Hepatocyte (in vitro differentiated cells): ENCODE data around the gene NAIP. TPM values are rescaled to one million over a fixed set of nuclear protein-coding genes. Genes with fewer than 3 reads are reported as not detected.
"Not testable (repeated sequence)": the region's sequence is repeated elsewhere in the genome, so short reads cannot be mapped to it uniquely, and the experiment has no call there.

Experiments used
- DNase-seq: peaks from one replicate; pipeline ENCODE4 v3.0.0-alpha.2; 2016; ENCODE audit warnings: low spot score
- H2AFZ ChIP-seq: fragments of 200-600 bp; sonication (generic); 2 replicates; pipeline ENCODE4 v1.6.0; 2016; ENCODE audit warnings: antibody characterized with exemption, mild to moderate bottlenecking
- H3K27ac ChIP-seq: fragments of 200-600 bp; sonication (generic); 2 replicates; pipeline ENCODE4 v1.5.1; 2016; ENCODE audit warnings: mild to moderate bottlenecking
- H3K27me3 ChIP-seq: fragments of 200-600 bp; sonication (generic); 2 replicates; pipeline ENCODE4 v1.6.1; 2016
- H3K36me3 ChIP-seq: fragments of 200-600 bp; sonication (generic); replicated peaks from 2 replicates; pipeline ENCODE4 v1.5.1; 2016; ENCODE audit warnings: low read depth; ENCODE audit not compliant: insufficient read depth
- H3K4me1 ChIP-seq: fragments of 200-600 bp; sonication (generic); 2 replicates; pipeline ENCODE4 v1.5.1; 2016; ENCODE audit warnings: mild to moderate bottlenecking, moderate library complexity; ENCODE audit not compliant: insufficient read depth
- H3K4me2 ChIP-seq: fragments of 200-600 bp; sonication (generic); 2 replicates; pipeline ENCODE4 v1.6.0; 2016
- H3K4me3 ChIP-seq: fragments of 200-600 bp; sonication (generic); 2 replicates; pipeline ENCODE4 v1.5.1; 2016; ENCODE audit warnings: mild to moderate bottlenecking
- H3K79me2 ChIP-seq: fragments of 200-600 bp; sonication (generic); 2 replicates; pipeline ENCODE4 v1.6.0; 2017; ENCODE audit warnings: mild to moderate bottlenecking
- H3K9me2 ChIP-seq: fragments of 200-600 bp; sonication (generic); replicated peaks from 2 replicates; pipeline ENCODE4 v1.6.0; 2017; ENCODE audit warnings: mild to moderate bottlenecking; ENCODE audit not compliant: insufficient read depth
- H3K9me3 ChIP-seq: fragments of 200-600 bp; sonication (generic); 2 replicates; pipeline ENCODE4 v1.5.1; 2016; ENCODE audit warnings: low read depth, mild to moderate bottlenecking
- H4K20me1 ChIP-seq: fragments of 200-600 bp; sonication (generic); 2 replicates; pipeline ENCODE4 v1.6.0; 2016; ENCODE audit warnings: mild to moderate bottlenecking; ENCODE audit not compliant: insufficient read depth, poor library complexity, severe bottlenecking
- WGBS: methylation state at CpG from one replicate; pipeline ENCODE4 v1.1.6; 2016; ENCODE audit warnings: low lambda C conversion rate; ENCODE audit errors: missing lambda C conversion rate; 5-methylcytosine and 5-hydroxymethylcytosine counted together
- polyA plus RNA-seq: library from polyadenylated mRNA; unstranded; fragments of >200 nt; fragmentation: Nextera tagmentation; extraction: Ambion mirVana; gene quantifications from 2 replicates; pipeline ENCODE4 v1.2.1, GENCODE V29; 2016
- total RNA-seq: library from RNA; depleted of rRNA; stranded (reverse); fragments of >200 nt; gene quantifications from 2 replicates; pipeline ENCODE4 v1.2.3, GENCODE V29; 2014

Gene NAIP
- 4.6 and 7.8 TPM in 2 replicates for total RNA-seq
- 5.1 and 7.7 TPM in 2 replicates for polyA plus RNA-seq

GRCh38 chr5:71025289-71025953, at the start of gene NAIP:
NAIP (minus strand) TSS chr5:71025339; CDS start chr5:71012915, 12,424 bp downstream.
- not testable (repeated sequence) for H3K4me2 ChIP-seq, H2AFZ ChIP-seq, H3K27ac ChIP-seq, H3K79me2 ChIP-seq, H3K4me3 ChIP-seq, H3K36me3 ChIP-seq, H3K9me2 ChIP-seq, H3K27me3 ChIP-seq, DNase-seq, H3K9me3 ChIP-seq, H4K20me1 ChIP-seq, H3K4me1 ChIP-seq
- WGBS = 100% methylated on average over 4 of the region's 8 CpGs

- WGBS = no CpG with 5 or more reads among the region's 46 CpGs
- not testable (repeated sequence) for H3K79me2 ChIP-seq
These were observed 42.3 kb upstream of the NAIP start, which contains the start of gene GTF2H2 for GRCh38 chr5:71067262-71067928. GTF2H2 (minus strand) TSS chr5:71067676; CDS start chr5:71062763, 4,913 bp downstream.

GRCh38 chr5:71061322-71061721, 36.2 kb upstream of the NAIP start:
- not testable (repeated sequence) for H3K36me3 ChIP-seq, H3K9me3 ChIP-seq, H3K4me3 ChIP-seq, H3K27ac ChIP-seq, H3K4me1 ChIP-seq, DNase-seq, H3K27me3 ChIP-seq, H3K9me2 ChIP-seq, H3K4me2 ChIP-seq, H2AFZ ChIP-seq, H4K20me1 ChIP-seq, H3K79me2 ChIP-seq
- no CpG with 5 or more reads among the region's 1 CpG for WGBS

More at GRCh38 chr5:71067262-71067928, 42.3 kb upstream of the NAIP start, which contains the start of gene GTF2H2:
- not testable (repeated sequence) for H3K27me3 ChIP-seq, DNase-seq, H3K4me3 ChIP-seq, H3K9me3 ChIP-seq, H3K4me2 ChIP-seq, H4K20me1 ChIP-seq, H3K27ac ChIP-seq, H2AFZ ChIP-seq, H3K9me2 ChIP-seq, H3K4me1 ChIP-seq, H3K36me3 ChIP-seq

GRCh38 chr5:71059426-71059825, 34.3 kb upstream of the NAIP start:
- not testable (repeated sequence) for H3K27ac ChIP-seq, H3K36me3 ChIP-seq, H2AFZ ChIP-seq, H3K4me3 ChIP-seq, H3K9me2 ChIP-seq, DNase-seq, H3K4me2 ChIP-seq, H3K27me3 ChIP-seq, H4K20me1 ChIP-seq, H3K9me3 ChIP-seq, H3K79me2 ChIP-seq, H3K4me1 ChIP-seq
- WGBS = no CpG with 5 or more reads among the region's 3 CpGs

- H2AFZ ChIP-seq, H3K36me3 ChIP-seq, H3K9me2 ChIP-seq, H3K27me3 ChIP-seq, H3K9me3 ChIP-seq, H3K4me2 ChIP-seq, H3K79me2 ChIP-seq, H3K4me1 ChIP-seq, H4K20me1 ChIP-seq, H3K27ac ChIP-seq, H3K4me3 ChIP-seq, DNase-seq: not testable (repeated sequence)
- 50% methylated on average over 2 of the region's 2 CpGs for WGBS
These were observed 19.7 kb upstream of the NAIP start for GRCh38 chr5:71044808-71045207.

- H4K20me1 ChIP-seq, H3K4me1 ChIP-seq, H3K27me3 ChIP-seq, H3K36me3 ChIP-seq, H3K27ac ChIP-seq, H3K79me2 ChIP-seq, DNase-seq, H3K4me2 ChIP-seq, H3K9me3 ChIP-seq, H3K4me3 ChIP-seq, H3K9me2 ChIP-seq, H2AFZ ChIP-seq: not testable (repeated sequence)
- WGBS = no CpG with 5 or more reads among the region's 2 CpGs
These were observed 19.0 kb upstream of the NAIP start for GRCh38 chr5:71044128-71044527.

- WGBS = no CpG with 5 or more reads among the region's 7 CpGs
- H3K27ac ChIP-seq = not testable (repeated sequence)
These were observed 6.1 kb upstream of the NAIP start for GRCh38 chr5:71031046-71031776.

GRCh38 chr5:71020643-71021042, 4.5 kb downstream of the NAIP start:
- H2AFZ ChIP-seq, H3K27me3 ChIP-seq, H3K9me3 ChIP-seq, H3K36me3 ChIP-seq, H3K4me1 ChIP-seq, H3K27ac ChIP-seq, H3K4me3 ChIP-seq, H3K9me2 ChIP-seq, H4K20me1 ChIP-seq, H3K79me2 ChIP-seq, H3K4me2 ChIP-seq, DNase-seq: not testable (repeated sequence)
- WGBS = no CpG with 5 or more reads among the region's 6 CpGs

More at GRCh38 chr5:71031046-71031776, 6.1 kb upstream of the NAIP start:
- not testable (repeated sequence) for H3K4me2 ChIP-seq, H2AFZ ChIP-seq, H3K27me3 ChIP-seq, H4K20me1 ChIP-seq, H3K4me1 ChIP-seq, DNase-seq, H3K9me2 ChIP-seq, H3K36me3 ChIP-seq, H3K9me3 ChIP-seq, H3K4me3 ChIP-seq, H3K79me2 ChIP-seq
